Activated CD8-positive, alpha-beta memory T cell treated with anti-CD3 and anti-CD28 coated beads, Interleukin-2, amount 50 U/mL, for 1 hour (primary cell): Measurements from ENCODE around the gene ACBD6.

Experiments
- DNase-seq: peaks from one replicate; pipeline ENCODE4 v3.0.0-alpha.2; 2020; ENCODE audit errors: extremely low read depth

The ACBD6 gene

DNA sequence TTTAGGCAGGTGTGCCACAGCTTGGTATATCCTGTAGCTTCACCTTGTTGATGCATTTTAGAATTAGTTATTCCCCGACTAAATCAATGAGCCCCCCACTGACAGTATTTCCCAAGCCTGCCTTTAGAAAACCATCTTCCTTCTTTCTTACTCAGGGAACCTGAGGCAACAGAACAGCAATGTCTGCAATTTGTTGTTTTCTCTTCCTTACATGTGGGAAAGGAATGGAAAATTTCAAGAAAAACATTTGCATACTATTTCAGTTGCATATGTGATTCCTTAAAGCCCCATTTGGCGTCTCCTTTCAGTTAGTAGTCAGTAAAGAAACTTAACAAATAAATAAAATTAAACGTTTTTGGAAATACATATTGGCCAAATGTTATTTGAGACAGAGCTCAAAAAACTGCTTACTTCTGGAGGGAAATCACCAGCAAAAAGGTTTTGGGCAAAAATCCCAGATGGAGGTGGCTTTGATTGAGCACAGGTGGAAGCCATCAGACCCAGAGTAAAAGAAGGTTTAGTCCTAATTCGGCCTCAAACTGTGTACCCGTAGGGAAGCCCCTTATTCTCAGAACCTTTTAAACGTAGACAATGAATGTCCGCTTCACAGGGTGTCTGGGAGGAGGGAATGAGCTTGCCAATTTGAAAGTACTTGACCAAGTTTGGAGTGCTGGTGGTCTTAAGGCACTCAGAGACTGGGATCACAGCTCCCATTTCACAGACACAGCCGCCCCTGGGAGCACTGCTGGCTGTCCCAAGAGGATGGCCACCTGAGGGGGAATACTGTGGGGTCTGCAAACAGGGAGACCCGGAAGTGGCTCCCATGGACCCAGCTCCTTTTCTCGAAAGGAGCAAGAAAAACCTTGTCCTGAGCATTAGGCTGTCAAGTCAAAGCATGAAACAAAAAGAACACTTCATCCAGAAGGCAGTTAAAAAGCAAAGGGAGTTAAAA, 263.0 kb downstream of the ACBD6 start:
- DNase-seq = no peak

DNA sequence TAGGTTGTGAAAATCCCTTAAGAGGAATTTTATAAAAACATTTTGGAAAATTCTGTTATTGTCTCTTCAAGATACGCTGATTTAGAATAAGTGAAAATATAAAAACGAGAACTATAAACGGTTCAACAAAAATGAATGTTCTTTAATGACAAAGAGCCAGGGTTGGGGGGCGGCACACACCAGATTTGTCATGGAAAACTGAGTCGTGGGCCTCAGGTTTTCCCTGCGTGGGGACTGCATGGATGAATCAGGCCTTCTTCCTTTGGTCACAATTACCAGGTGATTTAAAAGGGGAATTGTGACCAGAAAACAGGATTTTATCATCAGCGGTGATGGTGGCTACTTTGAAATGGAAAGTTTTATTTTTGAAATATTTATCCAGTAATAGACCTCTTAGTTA, 263.7 kb downstream of the ACBD6 start:
- DNase-seq = no peak
